ENCODE data around the gene CORIN. TPM values are rescaled to one million over a fixed set of nuclear protein-coding genes. Genes with fewer than 3 reads are reported as not detected.
"Not testable (repeated sequence)": the region's sequence is repeated elsewhere in the genome, so short reads cannot be mapped to it uniquely, and the experiment has no call there.

The CORIN gene
- polyA plus RNA-seq, 1 of the 3 experiments (the other 2 are of a cell fraction), result 1.1 TPM

- Histone ChIP-seq H3K79me2 (ENCODE audit: insufficient read depth) (no peaks in the 10 kb centered on the region), H3K9ac (no peak overlapping the region), H3K9me2 (no peaks in the 10 kb centered on the region), H3F3A (replicated peaks; ENCODE audit: insufficient read depth) (peaks cover 12% of the 10 kb centered on the region), H4K20me1 (ENCODE audit: insufficient read depth) (no peaks in the 10 kb centered on the region), H3K27ac (ENCODE audit: low read depth in 2 of 2, low read length in 1 of 2) (peak overlapping the region in 1 of 2 experiments; percentile 50; a peak in 2 of 4 replicates), H3K9me3 (no peaks in the 10 kb centered on the region), H3K27me3 (ENCODE audit: insufficient read depth) (no peaks in the 10 kb centered on the region), H3K4me2 (no peak overlapping the region; the same call in 1 of the 2 replicates), H3K36me3 (replicated peaks in 1 of 2; ENCODE audit: control insufficient read depth in 1 of 2, insufficient read depth in 2 of 2, low read length in 1 of 2) (peaks cover 25 to 33% of the 10 kb centered on the region in 2 experiments), H2AFZ (ENCODE audit: low read depth) (no peak overlapping the region), H3K4me1 (ENCODE audit: control insufficient read depth in 1 of 2, insufficient read depth in 2 of 2, low read depth in 1 of 2, low read length in 1 of 2) (peaks cover 0 to 10% of the 10 kb centered on the region in 2 experiments; a peak in 2 of 4 replicates), H3K4me3 (ENCODE audit: low read depth in 2 of 2, low read length in 1 of 2) (no peak overlapping the region)
- POLR2A ChIA-PET, result no interaction called here
- TF ChIP-seq JUND (IDR thresholded peaks at IDR 0.05) (peak; percentile 42), PBX3 (IDR thresholded peaks at IDR 0.05) (0 out of 2 replicates have a peak, but pooled peaks have one; percentile 5), TCF12 (IDR thresholded peaks at IDR 0.05) (0 out of 2 replicates have a peak, but pooled peaks have one; percentile 15), MAX (IDR thresholded peaks at IDR 0.05; ENCODE audit: low read depth) (no peak), FOSL2 (IDR thresholded peaks at IDR 0.05; ENCODE audit: borderline replicate concordance, low read depth) (peak; percentile 58)
- CTCF ChIA-PET, result interaction anchor here (1.2 kb wide), 1 partner anchor 13 kb away, joined by 4 read pairs; no protein-coding TSS in a partner anchor
- DNase-seq, result no peak
Measured at GRCh38 chr4:47551682-47552081, 286.2 kb downstream of the CORIN start.

GRCh38 chr4:47550899-47551548 is 286.8 kb downstream of the CORIN start:
- no peak overlapping the region; the same call in 1 of the 2 replicates for H3K4me2 ChIP-seq
- DNase-seq, result no peak
- ChIA-PET POLR2A (no interaction called here), CTCF (interaction anchor here (1.2 kb wide), 1 partner anchor 14 kb away, joined by 4 read pairs; no protein-coding TSS in a partner anchor)
- no peak overlapping the region for H3K9ac ChIP-seq
- peaks cover 12% of the 10 kb centered on the region for H3F3A ChIP-seq (replicated peaks; ENCODE audit: insufficient read depth)
- H2AFZ ChIP-seq (ENCODE audit: low read depth), result no peak overlapping the region
- H3K27ac ChIP-seq (ENCODE audit: low read depth in 2 of 2, low read length in 1 of 2), result peak overlapping the region in 1 of 2 experiments; percentile 50; a peak in 2 of 4 replicates
- H3K79me2 ChIP-seq (ENCODE audit: insufficient read depth), result no peaks in the 10 kb centered on the region
- H4K20me1 ChIP-seq (ENCODE audit: insufficient read depth), result no peaks in the 10 kb centered on the region
- no peak overlapping the region for H3K4me3 ChIP-seq (ENCODE audit: low read depth in 2 of 2, low read length in 1 of 2)
- no peaks in the 10 kb centered on the region for H3K27me3 ChIP-seq (ENCODE audit: insufficient read depth)
- peaks cover 0 to 10% of the 10 kb centered on the region in 2 experiments; a peak in 2 of 4 replicates for H3K4me1 ChIP-seq (ENCODE audit: control insufficient read depth in 1 of 2, insufficient read depth in 2 of 2, low read depth in 1 of 2, low read length in 1 of 2)
- WGBS (ENCODE audit: low lambda C conversion rate), result 94% methylated on average over 7 of the region's 7 CpGs
- H3K9me3 ChIP-seq, result no peaks in the 10 kb centered on the region
- H3K36me3 ChIP-seq (replicated peaks in 1 of 2; ENCODE audit: control insufficient read depth in 1 of 2, insufficient read depth in 2 of 2, low read length in 1 of 2), result peaks cover 31 to 37% of the 10 kb centered on the region in 2 experiments
- TF ChIP-seq RXRA (IDR thresholded peaks at IDR 0.05; ENCODE audit: borderline replicate concordance, low read depth) (no peak), MXI1 (IDR thresholded peaks at IDR 0.05; ENCODE audit: low read depth, low read length) (no peak)
- no peaks in the 10 kb centered on the region for H3K9me2 ChIP-seq

GRCh38 chr4:47550357-47550756 is 287.5 kb downstream of the CORIN start:
- WGBS (ENCODE audit: low lambda C conversion rate), result 81% methylated on average over 6 of the region's 7 CpGs
- H3K4me1 ChIP-seq (ENCODE audit: control insufficient read depth in 1 of 2, insufficient read depth in 2 of 2, low read depth in 1 of 2, low read length in 1 of 2); H3K27me3 ChIP-seq (ENCODE audit: insufficient read depth); H3K9me3 ChIP-seq; H3K9me2 ChIP-seq; H3K9ac ChIP-seq; CTCF ChIA-PET; H2AFZ ChIP-seq (ENCODE audit: low read depth); H3K27ac ChIP-seq (ENCODE audit: low read depth in 2 of 2, low read length in 1 of 2); H3K4me2 ChIP-seq; H3K4me3 ChIP-seq (ENCODE audit: low read depth in 2 of 2, low read length in 1 of 2); H3K79me2 ChIP-seq (ENCODE audit: insufficient read depth); H4K20me1 ChIP-seq (ENCODE audit: insufficient read depth); DNase-seq; POLR2A ChIA-PET: not testable (repeated sequence)
- peaks cover 35 to 40% of the 10 kb centered on the region in 2 experiments for H3K36me3 ChIP-seq (replicated peaks in 1 of 2; ENCODE audit: control insufficient read depth in 1 of 2, insufficient read depth in 2 of 2, low read length in 1 of 2)
- H3F3A ChIP-seq (replicated peaks; ENCODE audit: insufficient read depth), result peaks cover 12% of the 10 kb centered on the region

Small RNAs within 50 kb of the gene (small RNA-seq; reads per million reads assigned to genes)
- gene MIR8053, result 0 to 105 (median 0.06) reads per million in 7 experiments

Other genes starting within 250 kb of the CORIN start
- 9.0 and 12.5 TPM in 2 replicates for gene NFXL1, start 76.5 kb upstream of the CORIN start, polyA plus RNA-seq (2012; rRNA removed)
- 0.23 and 0.45 TPM in 2 replicates for gene CNGA1, start 178.6 kb upstream of the CORIN start, polyA plus RNA-seq (2012; rRNA removed)
- 1.8 and 2.0 TPM in 2 replicates for gene NIPAL1, start 178.7 kb upstream of the CORIN start, polyA plus RNA-seq (2012; rRNA removed)

Measured in SK-N-SH (cell line).